Mesendoderm (in vitro differentiated cells): ENCODE data around the gene NRP2.

Source experiments
- DNase-seq: peaks from one replicate; pipeline ENCODE4 v3.0.0; 2013
- H2AK5ac ChIP-seq: 2 replicates; pipeline ENCODE4 v1.6.1; 2013; ENCODE audit warnings: low read length, inconsistent platforms
- H2BK120ac ChIP-seq: 2 replicates; pipeline ENCODE4 v1.6.1; 2013; ENCODE audit warnings: low read depth, mild to moderate bottlenecking, low read length, moderate library complexity, mixed read lengths
- H2BK15ac ChIP-seq: replicated peaks from 2 replicates; pipeline ENCODE4 v1.6.1; 2013; ENCODE audit warnings: low read depth, mild to moderate bottlenecking, moderate library complexity
- H2BK5ac ChIP-seq: 2 replicates; pipeline ENCODE4 v1.6.1; 2013; ENCODE audit warnings: low read length, inconsistent platforms
- H3K18ac ChIP-seq: 2 replicates; pipeline ENCODE4 v1.6.1; 2013; ENCODE audit warnings: mild to moderate bottlenecking, low read length, mixed read lengths
- H3K23ac ChIP-seq: one replicate; pipeline ENCODE4 v1.6.1; 2013; ENCODE audit warnings: low read length
- H3K27ac ChIP-seq: 2 replicates; pipeline ENCODE4 v1.5.1; 2013; ENCODE audit warnings: low read depth, mild to moderate bottlenecking, inconsistent platforms, low read length, moderate library complexity
- H3K27me3 ChIP-seq: 2 replicates; pipeline ENCODE4 v1.6.1; 2013; ENCODE audit warnings: low read length, control low read depth, mild to moderate bottlenecking, inconsistent platforms; ENCODE audit not compliant: insufficient read depth, poor library complexity
- H3K36me3 ChIP-seq: 2 replicates; pipeline ENCODE4 v1.6.1; 2013; ENCODE audit warnings: low read length, inconsistent platforms; ENCODE audit not compliant: control insufficient read depth, insufficient read depth
- H3K4ac ChIP-seq: one replicate; pipeline ENCODE4 v1.6.1; 2013; ENCODE audit warnings: low read depth, mild to moderate bottlenecking, low read length, moderate library complexity
- H3K4me1 ChIP-seq: 2 replicates; pipeline ENCODE4 v1.6.1; 2013; ENCODE audit warnings: low read depth, low read length, inconsistent platforms; ENCODE audit not compliant: control insufficient read depth
- H3K4me2 ChIP-seq: 2 replicates; pipeline ENCODE4 v1.6.1; 2013; ENCODE audit warnings: low read length
- H3K4me3 ChIP-seq: 2 replicates; pipeline ENCODE4 v1.5.1; 2013; ENCODE audit warnings: mild to moderate bottlenecking, low read length
- H3K56ac ChIP-seq: one replicate; pipeline ENCODE4 v1.6.1; 2013; ENCODE audit warnings: low read length
- H3K79me1 ChIP-seq: 2 replicates; pipeline ENCODE4 v1.6.1; 2013; ENCODE audit warnings: low read length, inconsistent platforms
- H3K79me2 ChIP-seq: 2 replicates; pipeline ENCODE4 v1.6.1; 2013; ENCODE audit warnings: mild to moderate bottlenecking, low read length; ENCODE audit not compliant: control insufficient read depth, insufficient read depth
- H3K9ac ChIP-seq: 2 replicates; pipeline ENCODE4 v1.6.1; 2013; ENCODE audit warnings: low read length, inconsistent platforms
- H4K5ac ChIP-seq: one replicate; pipeline ENCODE4 v1.6.1; 2013; ENCODE audit warnings: low read length
- H4K8ac ChIP-seq: one replicate; pipeline ENCODE4 v1.6.1; 2013; ENCODE audit warnings: low read depth, mild to moderate bottlenecking, control low read depth, low read length, moderate library complexity
- WGBS: extraction: QIAGEN DNeasy Blood & Tissue Kit; methylation state at CpG from one replicate; pipeline ENCODE4 v1.1.7; 2013; ENCODE audit warnings: low lambda C conversion rate, missing lambda C conversion rate; ENCODE audit not compliant: insufficient coverage; ENCODE audit errors: extremely low coverage; 5-methylcytosine and 5-hydroxymethylcytosine counted together

Gene NRP2

GRCh38 chr2:205675861-205676516, 6.3 kb upstream of the NRP2 start:
- WGBS, result no CpG with 5 or more reads among the region's 7 CpGs
- no peak overlapping the region for H3K27ac ChIP-seq
- no peak overlapping the region for H3K4ac ChIP-seq
- H2BK5ac ChIP-seq, result no peak overlapping the region
- no peaks in the 10 kb centered on the region for H3K79me2 ChIP-seq
- H4K8ac ChIP-seq, result no peak overlapping the region
- no peak overlapping the region for H3K4me3 ChIP-seq
- H3K36me3 ChIP-seq, result no peaks in the 10 kb centered on the region
- no peaks in the 10 kb centered on the region for H3K79me1 ChIP-seq
- DNase-seq, result peak; percentile 86
- no peaks in the 10 kb centered on the region for H3K27me3 ChIP-seq
- H3K4me2 ChIP-seq, result no peak overlapping the region
- H3K18ac ChIP-seq, result no peak overlapping the region
- H2BK15ac ChIP-seq, result no peak overlapping the region
- H3K4me1 ChIP-seq, result peaks cover 9% of the 10 kb centered on the region
- no peak overlapping the region for H3K23ac ChIP-seq
- no peak overlapping the region for H2AK5ac ChIP-seq
- H3K9ac ChIP-seq, result no peak overlapping the region
- no peak overlapping the region for H3K56ac ChIP-seq
- no peak overlapping the region for H4K5ac ChIP-seq
- no peak overlapping the region for H2BK120ac ChIP-seq

DNA sequence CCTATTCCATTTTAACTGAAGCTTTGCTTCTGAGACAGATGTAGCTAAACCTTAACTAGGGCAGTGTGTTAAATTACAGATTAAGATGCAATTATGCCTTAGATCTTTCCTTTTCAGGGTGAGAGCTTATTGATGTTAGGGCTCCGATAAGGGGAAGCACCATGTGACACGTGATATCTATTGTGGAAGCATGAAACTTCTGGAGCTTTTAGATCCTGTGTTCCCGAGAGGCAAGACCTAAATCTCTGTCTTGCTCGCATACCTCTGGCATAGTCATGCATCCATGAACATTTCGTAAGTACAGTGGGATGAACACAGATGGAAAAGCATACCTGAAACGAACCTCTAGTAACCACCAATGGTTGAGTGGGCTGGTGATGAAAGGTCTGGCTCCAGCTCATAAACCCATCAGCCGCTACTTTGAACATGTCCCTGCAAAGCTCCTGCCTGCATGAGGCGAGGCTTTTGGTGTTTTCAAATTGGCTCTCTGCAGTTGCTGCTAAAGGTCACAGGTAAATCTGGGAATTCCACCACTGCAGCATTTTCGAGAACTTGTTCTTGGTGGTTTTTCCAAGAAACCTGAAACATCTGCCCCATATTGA, 3.7 kb upstream of the NRP2 start:
- Histone ChIP-seq H3K79me1 (no peaks in the 10 kb centered on the region), H3K23ac (no peak overlapping the region), H3K4me3 (no peak overlapping the region), H3K36me3 (no peaks in the 10 kb centered on the region), H3K9ac (no peak overlapping the region), H2AK5ac (no peak overlapping the region), H3K27me3 (no peaks in the 10 kb centered on the region), H3K79me2 (peaks cover 2% of the 10 kb centered on the region), H3K27ac (no peak overlapping the region), H3K18ac (no peak overlapping the region), H3K4me1 (peaks cover 12% of the 10 kb centered on the region), H3K4me2 (no peak overlapping the region), H2BK120ac (no peak overlapping the region), H2BK5ac (no peak overlapping the region), H2BK15ac (no peak overlapping the region), H4K8ac (no peak overlapping the region), H3K4ac (no peak overlapping the region), H3K56ac (no peak overlapping the region), H4K5ac (no peak overlapping the region)
- WGBS, result no CpG with 5 or more reads among the region's 9 CpGs
- no peak for DNase-seq

DNA sequence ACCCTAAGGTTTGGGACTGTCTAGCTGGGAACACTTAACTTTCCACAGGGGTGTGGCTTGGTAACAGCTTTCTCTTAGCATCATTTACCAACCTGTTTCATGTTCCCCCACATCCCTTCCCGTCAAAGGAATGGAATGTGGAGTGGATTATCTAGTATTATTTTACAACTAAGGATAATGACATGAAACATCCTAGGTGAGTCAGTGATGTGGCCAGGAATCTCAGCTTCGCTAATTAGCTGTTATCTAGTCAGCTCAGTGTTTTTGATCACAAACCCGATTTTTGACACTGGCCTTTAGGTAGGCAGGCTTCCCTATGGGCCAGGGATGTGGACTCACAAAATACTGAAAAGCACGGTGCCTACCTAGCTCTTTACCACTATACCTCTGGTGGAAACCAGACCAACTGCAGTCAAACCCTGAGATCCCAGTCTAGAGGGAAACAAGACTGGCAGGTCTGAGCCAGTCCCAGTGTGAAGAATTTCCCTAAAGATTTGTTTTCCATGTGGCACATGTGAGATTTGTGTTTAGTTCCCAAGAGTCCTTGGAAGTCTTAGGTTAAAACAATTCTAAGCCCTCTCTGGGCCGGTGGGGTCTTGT, 2.8 kb upstream of the NRP2 start:
- H2BK15ac ChIP-seq, result no peak overlapping the region
- peak overlapping the region; percentile 61 for H2AK5ac ChIP-seq
- WGBS, result no CpG with 5 or more reads among the region's 5 CpGs
- no peak overlapping the region for H3K4ac ChIP-seq
- H3K18ac ChIP-seq, result peak overlapping the region; percentile 71
- no peaks in the 10 kb centered on the region for H3K79me1 ChIP-seq
- no peak overlapping the region for H3K27ac ChIP-seq
- H3K9ac ChIP-seq, result no peak overlapping the region
- H3K56ac ChIP-seq, result peak overlapping the region; percentile 2
- H3K27me3 ChIP-seq, result peaks cover 3% of the 10 kb centered on the region
- H3K36me3 ChIP-seq, result no peaks in the 10 kb centered on the region
- H2BK120ac ChIP-seq, result peak overlapping the region; percentile 86
- DNase-seq, result no peak
- H3K4me2 ChIP-seq, result no peak overlapping the region
- H3K79me2 ChIP-seq, result peaks cover 7% of the 10 kb centered on the region
- no peak overlapping the region for H4K5ac ChIP-seq
- no peak overlapping the region for H3K4me3 ChIP-seq
- no peak overlapping the region for H3K23ac ChIP-seq
- H2BK5ac ChIP-seq, result no peak overlapping the region
- H4K8ac ChIP-seq, result no peak overlapping the region
- peaks cover 12% of the 10 kb centered on the region for H3K4me1 ChIP-seq

GRCh38 chr2:205680067-205680466, 2.2 kb upstream of the NRP2 start:
- H2AK5ac ChIP-seq, result no peak overlapping the region
- no peak overlapping the region for H3K4me3 ChIP-seq
- peak; percentile 99 for DNase-seq
- peak overlapping the region; percentile 49 for H3K56ac ChIP-seq
- no peak overlapping the region for H3K4ac ChIP-seq
- peaks cover 3% of the 10 kb centered on the region for H3K27me3 ChIP-seq
- no peaks in the 10 kb centered on the region for H3K36me3 ChIP-seq
- peak overlapping the region; percentile 85 for H2BK5ac ChIP-seq
- H4K8ac ChIP-seq, result no peak overlapping the region
- no peak overlapping the region for H3K23ac ChIP-seq
- H3K4me2 ChIP-seq, result no peak overlapping the region
- peak overlapping the region; percentile 51 for H4K5ac ChIP-seq
- H3K18ac ChIP-seq, result peak overlapping the region; percentile 88
- peak overlapping the region; percentile 9 for H3K9ac ChIP-seq
- no CpG with 5 or more reads among the region's 3 CpGs for WGBS
- H2BK15ac ChIP-seq, result no peak overlapping the region
- H2BK120ac ChIP-seq, result peak overlapping the region; percentile 65
- H3K79me1 ChIP-seq, result peaks cover 3% of the 10 kb centered on the region
- H3K27ac ChIP-seq, result peak overlapping the region; percentile 51
- H3K79me2 ChIP-seq, result peaks cover 10% of the 10 kb centered on the region
- H3K4me1 ChIP-seq, result peaks cover 12% of the 10 kb centered on the region

GRCh38 chr2:205680903-205681302, 1.4 kb upstream of the NRP2 start:
- no peak overlapping the region for H2BK15ac ChIP-seq
- no peak overlapping the region for H2BK120ac ChIP-seq
- WGBS, result no CpG with 5 or more reads among the region's 4 CpGs
- H3K4me2 ChIP-seq, result no peak overlapping the region
- no peak overlapping the region for H2AK5ac ChIP-seq
- H3K23ac ChIP-seq, result no peak overlapping the region
- no peak overlapping the region for H4K5ac ChIP-seq
- no peak overlapping the region for H3K18ac ChIP-seq
- H3K27me3 ChIP-seq, result peaks cover 3% of the 10 kb centered on the region
- H3K79me2 ChIP-seq, result peaks cover 10% of the 10 kb centered on the region
- no peak overlapping the region for H3K4me3 ChIP-seq
- no peak overlapping the region for H3K27ac ChIP-seq
- H3K4ac ChIP-seq, result no peak overlapping the region
- H2BK5ac ChIP-seq, result no peak overlapping the region
- no peaks in the 10 kb centered on the region for H3K36me3 ChIP-seq
- H3K9ac ChIP-seq, result no peak overlapping the region
- peaks cover 12% of the 10 kb centered on the region for H3K4me1 ChIP-seq
- peak; percentile 89 for DNase-seq
- H3K79me1 ChIP-seq, result peaks cover 3% of the 10 kb centered on the region
- H4K8ac ChIP-seq, result no peak overlapping the region
- H3K56ac ChIP-seq, result peak overlapping the region; percentile 61
